GM18868 (cell line): ENCODE data around the gene BANP.
A peak's percentile ranks its signal among the peaks of the same experiment; 100 is the strongest.
"Not testable (repeated sequence)": the region's sequence is repeated elsewhere in the genome, so short reads cannot be mapped to it uniquely, and the experiment has no call there.

Experiments
- ATAC-seq: cut with Tn5 transposase; IDR thresholded peaks from one replicate; pipeline ENCODE4 v1.9.1; 2021; ENCODE audit warnings: mild to moderate bottlenecking, moderate library complexity; ENCODE audit not compliant: unreplicated experiment

Gene BANP

DNA sequence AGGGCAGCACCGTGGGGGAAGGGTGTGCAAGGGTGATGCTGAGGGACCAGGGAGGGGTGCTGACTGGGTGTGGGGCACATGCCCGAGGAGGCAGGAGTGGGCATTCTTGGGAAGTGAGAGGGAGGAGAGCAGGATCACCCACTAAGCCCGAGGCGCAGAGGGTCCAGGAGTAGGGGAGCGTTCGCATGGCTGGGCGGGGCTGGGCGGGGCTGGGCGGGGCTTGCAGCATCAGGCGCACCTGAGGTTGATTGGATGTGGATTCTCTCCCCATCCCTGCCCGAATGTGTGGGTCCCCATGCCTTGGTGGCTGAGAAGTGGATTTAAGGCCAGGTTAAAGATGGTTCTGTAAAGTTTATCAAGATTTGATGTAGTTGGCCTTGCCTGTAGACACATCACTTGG lies 14.2 kb downstream of the BANP start:
- ATAC-seq: no peak

DNA sequence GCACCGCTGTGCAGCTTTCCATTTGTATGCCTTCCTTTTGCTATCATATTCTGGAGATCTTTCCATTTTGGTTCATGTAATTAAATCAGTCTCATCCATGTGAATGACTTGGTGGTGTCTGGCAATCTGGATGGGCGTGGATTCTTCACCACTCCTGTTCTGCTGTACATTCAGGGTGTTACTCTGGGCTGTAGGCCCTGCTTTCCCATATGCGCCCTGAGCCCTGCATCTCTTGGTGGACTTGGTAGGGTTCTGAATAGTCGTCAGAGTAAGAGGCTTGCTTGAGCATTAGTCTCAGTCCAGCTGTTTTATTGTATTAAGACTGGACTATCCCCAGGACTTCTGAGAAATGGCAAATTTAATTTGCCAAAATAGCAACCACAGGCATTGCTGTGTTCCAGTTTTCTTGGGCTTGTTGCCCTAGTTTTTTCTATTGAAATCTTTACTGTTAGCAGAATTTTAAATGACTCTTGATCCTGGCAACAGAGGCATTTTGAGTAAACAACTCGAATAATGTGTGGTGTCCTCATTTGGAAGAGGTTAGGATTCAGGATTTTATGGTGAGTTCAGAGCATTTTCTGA lies 14.9 kb downstream of the BANP start:
- ATAC-seq: no peak

DNA sequence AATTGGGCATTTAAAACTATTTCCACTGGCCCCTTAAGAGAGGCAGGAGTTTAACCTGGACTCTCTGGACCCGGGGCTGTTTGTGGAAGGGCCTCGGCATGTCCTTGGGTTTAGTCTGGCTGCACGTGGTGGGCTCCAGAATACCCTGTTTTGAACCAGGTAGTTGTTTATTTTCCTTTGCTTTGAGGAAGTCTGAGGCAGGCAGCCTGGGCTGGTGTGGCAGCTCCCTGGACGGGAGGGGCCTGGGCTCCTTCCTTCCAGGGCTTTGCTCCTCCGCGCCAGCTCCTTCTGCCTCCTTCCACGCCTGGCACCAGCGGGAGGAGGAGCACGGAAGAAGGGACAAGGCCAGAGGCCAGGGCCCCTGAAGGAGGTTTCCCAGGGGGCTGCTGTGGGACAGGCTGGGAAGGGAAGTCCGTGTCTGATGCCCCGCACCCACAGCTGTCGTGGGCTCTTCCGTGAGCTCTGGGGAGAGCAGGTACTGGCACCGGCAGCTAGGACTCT lies 15.5 kb downstream of the BANP start:
- no peak for ATAC-seq

DNA sequence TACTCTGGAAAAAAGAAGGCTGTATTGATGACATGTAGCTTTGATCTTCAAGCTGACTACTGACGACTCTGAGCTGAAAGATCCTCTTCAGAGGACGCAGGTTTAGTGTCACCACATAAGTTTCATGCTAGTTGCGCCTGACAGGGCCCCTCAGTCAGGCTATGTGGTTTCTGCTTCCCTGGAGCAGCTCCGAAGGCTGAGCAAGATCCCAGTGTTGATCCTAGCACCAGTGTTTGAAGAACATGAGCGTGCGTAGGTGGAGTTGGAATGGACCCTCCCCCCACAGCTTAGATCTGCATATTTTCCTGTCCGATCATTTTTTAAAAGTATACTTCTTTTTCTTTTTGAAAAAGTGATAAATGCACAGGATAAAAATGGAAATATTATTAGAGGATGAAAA lies 17.3 kb downstream of the BANP start:
- ATAC-seq: no peak

DNA sequence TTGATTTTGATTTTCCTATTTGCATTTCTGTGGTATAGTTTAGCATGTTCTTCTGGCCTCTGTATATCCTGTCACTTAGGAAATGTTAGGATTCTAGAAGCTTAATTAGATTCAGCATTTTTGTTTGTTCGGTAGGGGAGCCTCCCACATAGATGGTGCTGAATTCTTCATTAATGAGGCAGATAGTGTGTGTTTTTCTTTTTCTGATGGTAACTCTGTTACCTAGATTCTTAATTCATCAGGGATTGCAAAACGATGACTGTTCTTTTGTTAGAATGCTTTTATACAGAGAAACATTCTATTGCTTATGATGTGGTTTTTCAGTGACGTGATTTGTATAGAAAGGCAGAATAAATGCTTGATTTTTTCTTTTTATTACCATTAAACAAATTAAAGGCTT lies 19.0 kb downstream of the BANP start:
- no peak for ATAC-seq

DNA sequence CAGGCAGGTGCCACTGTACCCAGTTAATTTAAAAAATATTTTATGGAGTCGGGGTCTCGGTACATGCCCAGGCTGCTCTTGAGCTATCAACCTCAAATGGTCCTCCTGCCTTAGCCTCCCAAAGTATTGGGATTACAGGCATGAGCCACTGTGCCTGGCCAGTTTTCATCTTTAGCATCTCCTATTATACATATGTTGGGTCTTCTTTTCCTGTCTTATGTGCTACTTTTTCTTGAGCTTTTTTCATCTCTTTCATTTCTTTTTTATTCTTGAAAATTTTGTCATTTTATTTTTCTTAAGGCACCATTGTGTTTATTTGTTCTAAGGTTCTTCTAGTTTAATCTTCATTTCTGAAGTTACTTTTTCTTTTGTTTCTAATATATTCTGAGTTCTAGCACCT lies 20.7 kb downstream of the BANP start:
- no peak for ATAC-seq

DNA sequence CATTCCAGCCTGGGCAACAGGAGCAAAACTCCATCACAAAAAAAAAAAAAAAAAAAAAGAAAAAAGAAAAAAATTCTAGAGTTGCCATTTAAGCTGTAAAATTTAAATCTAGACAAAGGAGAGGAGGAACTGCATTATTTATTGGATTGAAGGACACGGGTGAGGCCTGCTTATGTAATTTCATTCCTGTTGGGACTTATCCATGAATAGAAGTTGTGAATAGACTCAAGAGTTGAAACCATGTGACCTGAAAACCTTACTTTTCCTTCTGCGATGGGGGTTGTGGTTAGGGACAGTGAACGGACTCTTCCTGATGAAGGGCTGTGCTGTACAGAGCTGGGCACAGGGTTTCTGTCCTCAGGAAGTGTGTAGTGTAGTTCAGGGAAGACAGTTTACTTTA lies 22.5 kb downstream of the BANP start:
- no peak for ATAC-seq

DNA sequence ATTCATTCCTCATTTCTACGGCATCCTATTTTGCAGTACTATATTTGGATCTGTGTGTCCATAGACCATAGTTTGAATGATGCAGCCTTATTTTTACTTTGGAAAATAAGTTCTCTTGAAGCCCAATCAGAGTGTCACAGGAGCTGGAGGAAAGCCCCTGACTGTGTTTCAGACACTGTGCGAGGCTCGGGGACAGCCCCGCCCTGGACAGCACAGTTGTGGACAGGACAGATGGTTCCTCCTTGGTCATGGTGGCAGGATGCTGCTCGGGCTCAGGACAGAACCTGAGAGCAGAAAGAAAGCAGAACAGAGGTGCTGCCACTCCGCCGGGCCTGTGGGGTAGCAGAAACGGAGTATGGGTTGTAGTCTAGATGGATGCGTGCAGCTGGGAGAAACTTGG lies 22.9 kb downstream of the BANP start:
- ATAC-seq: no peak

DNA sequence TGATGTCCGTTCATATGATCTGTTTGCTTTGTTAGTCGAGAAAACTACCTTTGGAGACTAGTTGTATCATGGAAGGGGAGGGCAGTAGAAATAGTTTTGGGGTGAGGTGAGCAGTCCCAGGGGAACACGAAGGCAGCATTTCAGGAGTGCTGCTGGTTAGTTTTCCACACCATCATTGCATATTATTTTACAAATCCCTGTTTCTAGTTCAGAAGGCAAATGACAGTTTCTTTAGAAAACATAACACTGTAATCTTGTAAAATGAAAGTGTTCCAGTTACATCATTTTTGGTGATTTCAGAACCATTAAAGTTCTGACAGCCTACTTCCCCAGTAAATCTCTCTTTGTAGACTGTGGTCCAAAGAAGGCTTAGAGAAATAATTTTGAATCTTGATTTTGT lies 25.4 kb downstream of the BANP start:
- no peak for ATAC-seq

DNA sequence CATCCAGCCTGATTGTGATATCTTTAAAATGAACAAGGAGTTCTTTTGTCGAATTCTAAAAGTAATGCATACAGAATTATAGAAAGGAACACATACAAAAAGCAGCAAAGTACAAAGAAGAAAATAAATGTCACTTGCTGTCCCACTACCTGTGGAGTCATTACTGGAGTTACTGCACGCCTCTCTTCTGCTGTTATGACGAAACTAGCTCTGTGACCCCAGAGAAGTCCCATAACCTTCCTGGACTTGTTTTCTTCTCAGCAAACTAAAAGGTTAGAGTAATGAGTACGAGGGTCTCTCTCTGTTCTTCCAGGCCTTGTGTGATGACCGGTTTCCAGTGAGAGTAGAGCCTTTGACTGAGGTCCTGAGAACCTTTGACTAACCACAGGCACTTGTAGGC lies 26.9 kb downstream of the BANP start:
- ATAC-seq: no peak

DNA sequence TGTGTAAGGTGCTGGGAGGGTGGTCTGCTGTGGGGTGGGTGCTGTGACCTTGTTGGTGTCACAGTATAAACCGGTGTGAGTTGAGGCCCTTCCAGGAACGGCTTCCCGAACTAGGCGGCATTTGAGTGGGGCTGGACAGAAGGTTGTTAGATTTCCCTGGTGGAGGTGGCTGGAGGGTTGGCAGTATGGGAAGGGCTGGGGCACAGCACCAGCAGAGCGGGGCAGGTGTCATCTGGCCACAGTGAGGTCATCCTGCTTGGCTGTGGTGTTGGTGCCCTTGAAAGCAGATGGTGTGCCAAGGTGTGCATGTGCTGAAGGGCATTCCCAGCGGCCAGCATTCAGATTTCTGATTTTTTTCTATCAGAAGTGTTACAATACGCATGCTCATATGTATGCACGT lies 28.1 kb downstream of the BANP start:
- ATAC-seq: no peak

DNA sequence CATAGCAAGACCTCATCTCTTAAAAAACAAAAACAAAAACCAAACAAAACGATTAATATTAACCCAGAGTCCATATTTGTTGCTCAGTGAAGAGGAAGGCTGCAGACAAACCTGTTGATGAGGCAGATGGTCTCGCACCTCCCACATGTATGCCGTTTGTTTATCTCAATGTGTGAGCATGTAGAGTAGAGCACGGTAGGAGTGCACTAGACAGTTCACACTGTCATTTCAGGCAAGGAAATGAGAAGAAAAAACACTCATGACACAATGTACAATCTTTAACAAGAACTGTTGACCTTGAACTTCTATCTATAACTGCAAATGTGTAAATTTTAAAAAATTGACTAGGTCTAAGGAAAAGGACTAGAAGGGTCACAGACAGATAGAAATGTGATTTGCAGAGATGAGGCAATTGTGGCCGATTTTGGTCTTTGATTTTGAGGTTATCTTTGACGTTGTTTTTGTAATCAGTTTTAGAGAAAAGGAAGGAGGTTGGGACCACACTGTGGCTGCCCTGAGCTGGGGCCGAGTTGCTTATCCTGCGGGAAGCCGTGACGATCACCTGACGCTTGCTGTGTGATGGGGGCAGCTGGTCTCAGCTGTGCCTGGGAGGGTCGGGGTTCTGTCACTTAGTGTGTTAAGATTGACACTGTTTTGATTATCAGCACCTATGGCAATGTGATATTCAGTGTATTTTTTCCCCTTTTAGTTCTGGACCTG lies 28.8 kb downstream of the BANP start:
- not testable (repeated sequence) for ATAC-seq

DNA sequence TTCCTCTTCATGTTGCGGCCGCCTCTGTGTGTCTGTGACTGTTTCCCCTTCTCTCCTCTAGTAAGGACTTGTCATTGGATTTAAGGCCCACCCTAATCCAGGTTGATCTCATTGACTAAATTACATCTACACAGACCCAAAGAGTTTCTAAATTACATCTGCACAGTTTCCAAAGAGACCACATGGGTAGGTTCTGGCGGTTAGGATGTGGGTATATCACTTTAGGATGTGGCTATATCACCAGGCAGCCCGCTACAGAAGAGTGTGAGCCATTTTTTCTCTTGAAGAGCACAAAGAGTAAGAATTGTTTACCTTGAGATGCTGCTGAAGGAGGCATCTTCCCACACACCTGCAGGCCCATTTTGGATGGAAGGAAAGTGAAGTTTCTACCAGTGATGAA lies 30.1 kb downstream of the BANP start:
- not testable (repeated sequence) for ATAC-seq

DNA sequence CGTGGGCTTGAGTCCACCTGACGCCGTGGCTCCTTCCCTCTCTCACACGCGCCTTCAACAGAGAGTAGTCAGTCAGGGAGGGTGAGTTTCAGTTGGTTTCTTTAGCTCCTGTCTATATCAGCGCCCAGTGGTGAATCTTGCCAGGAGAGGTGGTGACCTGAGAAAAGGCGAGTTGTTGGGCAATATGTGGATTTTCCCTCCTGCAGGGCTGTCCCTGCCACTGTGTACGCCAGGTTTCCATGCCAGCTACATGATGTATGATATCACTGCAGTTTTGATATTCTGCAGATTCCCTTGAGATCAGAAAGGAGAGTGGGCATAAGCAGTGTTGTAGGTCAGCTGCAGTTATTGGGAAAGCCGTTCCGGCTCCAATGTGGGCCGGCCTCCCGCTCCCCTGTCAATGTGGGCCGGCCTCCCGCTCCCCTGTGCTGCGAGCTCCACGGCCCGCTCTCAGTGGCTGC lies 31.4 kb downstream of the BANP start:
- no peak for ATAC-seq

DNA sequence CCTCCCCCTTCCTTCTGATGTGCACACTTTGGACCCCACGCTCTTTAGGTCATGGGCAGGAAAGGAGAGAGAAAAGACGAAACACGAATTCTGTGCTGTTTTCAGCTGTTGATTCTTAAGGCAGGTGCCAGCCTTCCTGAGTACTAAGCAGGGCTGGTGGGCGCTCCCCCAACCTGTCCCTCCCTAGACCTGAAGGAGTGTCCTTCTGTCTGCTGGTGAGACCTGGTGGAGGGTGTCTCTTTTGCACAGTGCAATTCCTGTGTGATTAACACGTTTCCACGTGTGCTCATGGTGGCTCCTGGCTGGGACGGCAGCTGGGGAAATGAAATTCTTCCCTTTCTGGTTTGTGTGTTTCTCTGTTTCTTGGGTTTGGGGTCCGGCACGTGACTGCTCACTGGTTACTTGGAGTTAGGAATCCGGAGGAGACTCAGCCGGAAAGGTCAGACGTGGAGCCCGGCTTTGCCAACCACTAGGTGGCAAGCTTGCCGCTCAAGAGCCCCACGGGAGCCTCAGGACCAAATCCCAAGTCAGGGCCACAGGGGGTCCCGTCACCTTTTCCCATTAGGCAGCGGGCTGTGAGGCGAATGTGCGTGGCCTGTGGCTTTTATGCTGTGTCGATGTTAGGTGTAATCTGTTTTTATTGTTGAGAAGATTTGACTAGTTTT lies 32.0 kb downstream of the BANP start:
- not testable (repeated sequence) for ATAC-seq

DNA sequence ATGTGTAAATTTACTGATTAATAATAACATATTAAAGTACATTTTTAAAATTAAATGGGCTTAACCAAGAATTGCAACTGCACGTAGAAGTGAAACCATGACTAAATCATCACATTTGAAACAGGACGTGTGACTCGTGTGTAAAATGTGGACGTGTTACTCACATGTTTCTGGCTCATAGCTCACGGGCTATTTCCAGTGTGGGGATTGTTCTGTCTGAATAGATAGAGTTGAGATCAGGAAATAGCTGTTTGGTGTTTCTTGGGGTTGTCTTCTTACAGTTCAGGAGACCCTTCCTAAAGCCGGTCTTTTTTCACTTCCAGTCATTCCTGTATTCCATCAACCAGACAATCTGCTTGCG lies 32.5 kb downstream of the BANP start:
- peak; percentile 53 for ATAC-seq

DNA sequence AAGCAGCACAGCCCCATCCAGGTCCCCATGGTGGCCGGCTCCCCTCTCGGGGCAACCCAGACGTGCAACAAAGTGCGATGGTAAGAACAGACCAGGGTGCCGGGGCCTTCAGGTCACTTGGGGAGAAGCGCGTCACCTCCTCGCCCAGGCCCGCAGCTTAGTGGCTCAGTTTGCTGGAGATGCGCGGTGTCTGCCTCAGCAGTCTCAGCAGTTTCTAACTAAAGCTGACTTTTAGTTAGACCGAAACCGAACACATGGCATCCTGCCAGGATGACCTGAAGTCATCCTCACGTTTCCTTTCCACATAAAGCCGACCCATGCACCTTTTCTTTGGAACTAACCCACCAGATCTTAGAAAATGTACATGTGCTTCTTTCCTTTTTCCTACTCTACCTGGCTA lies 32.9 kb downstream of the BANP start:
- ATAC-seq: not testable (repeated sequence)

DNA sequence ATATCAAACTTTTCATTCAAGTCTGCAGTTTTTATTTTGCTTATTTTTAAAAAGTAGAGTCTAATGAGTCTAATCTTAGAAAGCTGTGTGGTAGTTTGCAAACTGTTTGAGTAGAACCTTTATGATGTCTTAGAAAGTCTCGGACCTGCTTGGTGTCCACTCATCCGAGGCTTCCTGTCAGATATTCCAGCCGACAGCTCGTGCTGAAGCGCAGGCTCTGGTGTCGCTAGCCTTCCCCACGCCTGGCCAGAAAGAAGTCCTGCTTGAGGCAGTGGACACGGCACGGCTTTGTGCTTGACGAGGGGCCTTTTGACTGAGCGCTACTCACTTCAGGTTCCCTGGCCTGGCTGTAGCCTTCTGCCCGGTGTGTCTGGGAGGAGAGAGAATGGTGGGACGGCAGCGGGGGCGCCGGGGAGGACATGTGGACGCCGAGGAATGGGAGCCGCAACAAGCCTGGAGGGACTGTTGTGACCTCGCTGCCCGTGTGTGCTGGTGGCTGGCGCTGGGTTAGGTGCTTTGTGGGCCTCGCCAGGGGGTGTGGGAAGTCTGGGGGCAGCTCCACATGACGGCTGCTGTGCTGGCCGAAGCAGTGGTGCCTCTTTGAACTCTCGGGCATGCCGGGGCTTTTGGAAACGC lies 33.5 kb downstream of the BANP start:
- ATAC-seq: no peak

DNA sequence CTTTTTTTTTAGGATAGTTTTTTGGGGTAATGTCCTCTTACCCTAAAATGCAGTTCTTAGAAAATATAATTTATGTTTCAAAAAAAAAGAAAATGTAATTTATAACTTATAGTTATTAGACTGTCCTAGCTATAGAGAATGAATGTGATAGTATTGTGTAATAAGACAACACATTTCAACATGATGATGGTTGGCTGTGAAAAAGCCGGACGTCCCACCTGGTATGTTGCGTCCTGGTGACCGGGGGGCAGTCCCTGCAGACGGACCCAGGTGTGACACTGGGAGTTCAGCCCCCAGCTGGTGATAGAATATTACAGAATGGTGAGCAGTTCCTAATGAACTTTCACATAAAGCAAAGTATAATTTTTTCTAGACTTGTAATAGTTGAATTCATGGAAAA lies 34.3 kb downstream of the BANP start:
- ATAC-seq: not testable (repeated sequence)

DNA sequence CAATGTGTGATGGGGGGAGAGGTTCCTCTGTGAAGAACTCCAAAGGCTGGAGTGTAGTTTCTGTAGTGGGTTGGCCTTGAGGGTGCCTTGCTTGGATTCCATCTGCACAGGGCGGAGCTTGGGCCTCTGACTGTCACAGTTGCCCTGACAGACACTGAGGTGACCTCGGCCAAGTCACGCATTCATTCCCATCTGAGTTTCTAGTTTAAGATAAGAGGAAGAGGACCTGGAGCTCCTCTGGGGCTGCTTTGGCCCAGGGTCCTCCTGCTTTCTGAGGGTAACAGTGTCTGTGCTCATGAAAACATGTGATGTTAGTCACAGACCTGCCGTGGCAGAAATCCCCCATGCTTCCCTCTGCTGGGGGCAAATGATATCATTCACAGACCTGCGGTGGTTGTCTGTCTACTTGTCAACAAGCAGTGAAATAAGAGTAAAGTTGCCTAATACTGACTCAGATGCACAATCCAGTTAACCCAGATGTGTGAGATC lies 35.2 kb downstream of the BANP start:
- not testable (repeated sequence) for ATAC-seq

DNA sequence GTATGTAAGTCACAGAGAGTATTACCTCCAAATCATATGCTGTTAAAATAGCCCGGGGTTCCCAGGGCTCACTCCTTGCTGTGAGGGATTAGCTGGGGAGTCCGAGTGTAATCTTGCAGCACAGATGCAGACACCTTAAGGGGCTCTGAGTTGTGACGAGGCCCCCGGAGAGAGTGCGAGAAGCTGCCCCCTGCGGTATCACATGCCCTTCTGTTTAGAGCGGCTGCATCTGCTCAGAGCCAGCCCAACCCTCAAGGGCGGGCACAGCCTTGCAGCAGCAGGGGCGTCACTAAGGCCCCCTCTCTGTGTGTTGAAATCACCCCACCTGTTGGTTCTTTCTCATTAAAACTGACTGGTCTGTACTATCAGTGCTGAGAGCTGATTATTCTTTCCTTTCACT lies 37.4 kb downstream of the BANP start:
- not testable (repeated sequence) for ATAC-seq
